ENCODE data around the gene HLCS. TPM values are rescaled to one million over a fixed set of nuclear protein-coding genes. Genes with fewer than 3 reads are reported as not detected.
"Not testable (repeated sequence)": the region's sequence is repeated elsewhere in the genome, so short reads cannot be mapped to it uniquely, and the experiment has no call there.

HLCS gene
- total RNA-seq, 3 donors from 2014 or later (not counting 1 experiment from before 2014, with no cell fraction given), result 28.4 to 36.0 (median 33.0) TPM

DNA sequence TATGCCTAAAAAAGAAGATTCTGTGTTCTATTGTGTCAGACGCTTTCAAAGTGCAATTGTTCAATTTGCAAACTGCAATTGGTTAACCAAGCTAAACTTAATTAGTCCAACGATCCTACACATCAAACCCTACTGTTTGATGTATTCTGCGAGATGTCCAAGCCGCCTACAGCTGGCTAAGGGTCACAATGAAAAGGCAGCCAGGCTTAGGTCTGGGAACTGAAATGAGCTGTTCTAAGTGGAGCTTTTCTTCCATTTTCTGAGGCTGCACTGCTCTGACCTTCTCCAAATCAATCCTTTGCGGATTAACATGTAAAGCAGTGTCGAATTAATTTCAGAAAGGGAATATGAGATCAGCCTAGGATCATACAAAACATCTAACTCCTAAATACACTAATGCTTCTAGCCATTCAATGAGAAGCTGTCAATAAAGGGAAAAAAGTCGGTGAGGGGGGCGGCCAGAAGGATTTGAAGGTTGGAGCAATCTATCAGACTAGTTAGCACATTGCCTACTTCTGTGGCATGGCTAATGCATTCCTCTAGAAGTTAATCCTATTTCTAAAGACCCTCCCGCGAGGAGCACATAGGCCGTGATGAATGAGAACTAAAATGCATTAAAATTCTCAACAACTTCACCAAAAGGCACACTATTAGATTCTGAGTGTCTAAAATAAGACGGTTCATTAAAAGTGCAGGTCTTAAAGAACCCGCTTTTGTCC lies 148.6 kb downstream of the HLCS start:
- intact Hi-C loops (cut with micrococcal nuclease), result no loop called here
- no peak for DNase-seq
- no peaks in the 10 kb centered on the region for H3K4me1 Mint-ChIP-seq
- Histone ChIP-seq H3K27ac (ENCODE audit: low read length) (no peak overlapping the region), H3K36me3 (ENCODE audit: control insufficient read depth, insufficient read depth, low read length) (no peaks in the 10 kb centered on the region), H3K9me3 (ENCODE audit: control insufficient read depth, insufficient read depth, low read length) (no peaks in the 10 kb centered on the region), H3K4me1 (ENCODE audit: control insufficient read depth, insufficient read depth, low read length) (no peaks in the 10 kb centered on the region), H3K4me3 (ENCODE audit: low read length) (no peak overlapping the region), H3K27me3 (ENCODE audit: control insufficient read depth, insufficient read depth, low read length) (no peaks in the 10 kb centered on the region)
- no peaks in the 10 kb centered on the region for H3K9me3 Mint-ChIP-seq
- H3K27ac Mint-ChIP-seq, result no peak overlapping the region
- WGBS (ENCODE audit: insufficient coverage), result 96% methylated on average over 13 of the region's 13 CpGs
- H3K36me3 Mint-ChIP-seq, result no peaks in the 10 kb centered on the region
- TF ChIP-seq, protein P1, sequence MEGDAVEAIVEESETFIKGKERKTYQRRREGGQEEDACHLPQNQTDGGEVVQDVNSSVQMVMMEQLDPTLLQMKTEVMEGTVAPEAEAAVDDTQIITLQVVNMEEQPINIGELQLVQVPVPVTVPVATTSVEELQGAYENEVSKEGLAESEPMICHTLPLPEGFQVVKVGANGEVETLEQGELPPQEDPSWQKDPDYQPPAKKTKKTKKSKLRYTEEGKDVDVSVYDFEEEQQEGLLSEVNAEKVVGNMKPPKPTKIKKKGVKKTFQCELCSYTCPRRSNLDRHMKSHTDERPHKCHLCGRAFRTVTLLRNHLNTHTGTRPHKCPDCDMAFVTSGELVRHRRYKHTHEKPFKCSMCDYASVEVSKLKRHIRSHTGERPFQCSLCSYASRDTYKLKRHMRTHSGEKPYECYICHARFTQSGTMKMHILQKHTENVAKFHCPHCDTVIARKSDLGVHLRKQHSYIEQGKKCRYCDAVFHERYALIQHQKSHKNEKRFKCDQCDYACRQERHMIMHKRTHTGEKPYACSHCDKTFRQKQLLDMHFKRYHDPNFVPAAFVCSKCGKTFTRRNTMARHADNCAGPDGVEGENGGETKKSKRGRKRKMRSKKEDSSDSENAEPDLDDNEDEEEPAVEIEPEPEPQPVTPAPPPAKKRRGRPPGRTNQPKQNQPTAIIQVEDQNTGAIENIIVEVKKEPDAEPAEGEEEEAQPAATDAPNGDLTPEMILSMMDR (IDR thresholded peaks at IDR 0.05), result no peak
- no peak for ATAC-seq
- H3K27me3 Mint-ChIP-seq (ENCODE audit: low read depth in 2 of 2), result no peaks in the 10 kb centered on the region
- no peak overlapping the region for H3K4me3 Mint-ChIP-seq

DNA sequence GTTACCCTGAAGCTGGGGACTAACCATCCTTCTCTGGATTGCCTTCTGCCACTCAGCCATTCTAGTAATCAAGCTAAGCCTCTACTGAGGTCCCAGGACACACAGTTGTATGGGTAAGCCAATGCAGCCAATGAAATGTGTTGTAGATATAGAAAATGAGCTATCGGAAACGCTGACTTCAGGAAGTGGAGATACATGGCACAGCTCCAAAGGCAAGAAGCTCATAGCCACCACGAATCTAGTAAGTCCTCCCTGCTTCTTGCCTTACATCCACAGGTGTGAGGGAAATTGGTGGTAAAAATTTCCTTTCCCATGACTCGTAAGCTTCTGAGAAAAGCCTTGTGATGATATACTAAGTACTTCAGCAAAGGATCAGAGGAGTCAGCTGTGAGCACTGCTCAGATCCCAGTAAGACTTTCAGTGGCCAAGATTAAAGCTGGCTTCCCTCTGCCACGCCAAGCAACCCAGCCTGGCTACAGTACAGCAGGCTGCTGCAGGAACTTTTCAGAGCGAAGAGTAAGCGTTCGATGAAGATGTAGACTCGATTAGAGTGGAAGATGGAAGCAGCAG lies 149.8 kb downstream of the HLCS start:
- DNase-seq (no peak), ATAC-seq (no peak)
- Histone ChIP-seq H3K4me3 (ENCODE audit: low read length) (no peak overlapping the region), H3K9me3 (ENCODE audit: control insufficient read depth, insufficient read depth, low read length) (no peaks in the 10 kb centered on the region), H3K27ac (ENCODE audit: low read length) (no peak overlapping the region), H3K4me1 (ENCODE audit: control insufficient read depth, insufficient read depth, low read length) (no peaks in the 10 kb centered on the region), H3K27me3 (ENCODE audit: control insufficient read depth, insufficient read depth, low read length) (no peaks in the 10 kb centered on the region), H3K36me3 (ENCODE audit: control insufficient read depth, insufficient read depth, low read length) (no peaks in the 10 kb centered on the region)
- intact Hi-C loops (cut with micrococcal nuclease), result no loop called here
- Mint-ChIP-seq H3K27me3 (ENCODE audit: low read depth in 2 of 2) (no peaks in the 10 kb centered on the region), H3K4me3 (no peak overlapping the region), H3K27ac (no peak overlapping the region), H3K9me3 (no peaks in the 10 kb centered on the region), H3K36me3 (no peaks in the 10 kb centered on the region), H3K4me1 (no peaks in the 10 kb centered on the region)
- TF ChIP-seq, protein P1 (IDR thresholded peaks at IDR 0.05), result no peak
- 93% methylated on average over 8 of the region's 9 CpGs for WGBS (ENCODE audit: insufficient coverage)

GRCh38 chr21:36816026-36816425 lies 150.4 kb downstream of the HLCS start:
- not testable (repeated sequence) for H3K27me3 ChIP-seq (ENCODE audit: control insufficient read depth, insufficient read depth, low read length)

DNA sequence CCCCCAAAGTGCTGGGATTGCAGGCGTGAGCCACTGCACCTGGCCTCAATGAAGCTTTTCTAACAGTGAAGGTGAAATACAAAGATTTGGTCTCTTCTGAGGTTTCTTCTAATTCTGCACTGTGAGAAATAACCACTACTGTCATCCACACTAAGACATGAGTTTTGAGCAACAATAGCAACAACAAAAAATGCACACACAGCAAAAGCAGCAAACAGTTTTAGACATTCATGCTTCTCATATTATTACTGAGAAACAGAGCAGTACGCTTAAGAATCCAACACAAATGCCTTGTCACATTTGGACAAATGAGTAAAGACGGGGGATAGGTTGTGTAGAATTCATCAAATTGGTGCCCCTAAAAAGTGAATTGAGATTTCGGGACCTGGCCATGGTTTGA lies 151.2 kb downstream of the HLCS start:
- Histone ChIP-seq H3K9me3 (ENCODE audit: control insufficient read depth, insufficient read depth, low read length) (no peaks in the 10 kb centered on the region), H3K36me3 (ENCODE audit: control insufficient read depth, insufficient read depth, low read length) (no peaks in the 10 kb centered on the region), H3K27ac (ENCODE audit: low read length) (no peak overlapping the region), H3K4me3 (ENCODE audit: low read length) (no peak overlapping the region), H3K27me3 (ENCODE audit: control insufficient read depth, insufficient read depth, low read length) (no peaks in the 10 kb centered on the region), H3K4me1 (ENCODE audit: control insufficient read depth, insufficient read depth, low read length) (no peaks in the 10 kb centered on the region)
- DNase-seq (no peak), ATAC-seq (no peak)
- 97% methylated on average over 3 of the region's 4 CpGs for WGBS (ENCODE audit: insufficient coverage)
- Mint-ChIP-seq H3K27me3 (ENCODE audit: low read depth in 2 of 2) (no peaks in the 10 kb centered on the region), H3K36me3 (no peaks in the 10 kb centered on the region), H3K4me1 (no peaks in the 10 kb centered on the region), H3K9me3 (no peaks in the 10 kb centered on the region), H3K4me3 (no peak overlapping the region), H3K27ac (no peak overlapping the region)
- intact Hi-C loops (cut with micrococcal nuclease), result no loop called here
- TF ChIP-seq, protein P1 (IDR thresholded peaks at IDR 0.05), result no peak

More at GRCh38 chr21:36816026-36816425, 150.4 kb downstream of the HLCS start:
- ATAC-seq; H3K27ac Mint-ChIP-seq; intact Hi-C loops (cut with micrococcal nuclease); H3K9me3 ChIP-seq (ENCODE audit: control insufficient read depth, insufficient read depth, low read length); H3K27ac ChIP-seq (ENCODE audit: low read length); H3K4me1 ChIP-seq (ENCODE audit: control insufficient read depth, insufficient read depth, low read length); DNase-seq; H3K9me3 Mint-ChIP-seq; H3K27me3 Mint-ChIP-seq (ENCODE audit: low read depth in 2 of 2); H3K4me1 Mint-ChIP-seq; H3K36me3 Mint-ChIP-seq; H3K4me3 ChIP-seq (ENCODE audit: low read length); H3K4me3 Mint-ChIP-seq; H3K36me3 ChIP-seq (ENCODE audit: control insufficient read depth, insufficient read depth, low read length): not testable (repeated sequence)
